HepG2 (cell line): ENCODE results near the gene ATP9A. TPM values are rescaled to one million over a fixed set of nuclear protein-coding genes. Genes with fewer than 3 reads are reported as not detected.

Source experiments
- FOXM1 ChIP-seq: sonication (generic); formaldehyde crosslinking; IDR thresholded peaks from 2 replicates; pipeline ENCODE4 v1.5.0; 2020; ENCODE audit warnings: missing genetic modification reagents
- KAT7 ChIP-seq: IDR thresholded peaks from 2 replicates; pipeline ENCODE4 v1.6.1; 2018; ENCODE audit warnings: borderline replicate concordance, missing compliant biosample characterization
- KDM2A ChIP-seq: sonication (generic); formaldehyde crosslinking; IDR thresholded peaks from 2 replicates; pipeline ENCODE4 v1.4.0; 2020; ENCODE audit warnings: low read depth, missing genetic modification reagents, borderline replicate concordance
- NFKBIZ ChIP-seq: IDR thresholded peaks from 2 replicates; pipeline ENCODE4 v1.6.1; 2018; ENCODE audit warnings: missing genetic modification reagents, missing compliant biosample characterization
- ONECUT2 ChIP-seq: sonication (generic); formaldehyde crosslinking; IDR thresholded peaks from 2 replicates; pipeline ENCODE4 v1.4.0; 2020; ENCODE audit warnings: missing genetic modification reagents
- PHB2 ChIP-seq: fragments of 450-650 bp; IDR thresholded peaks from 2 replicates; pipeline ENCODE4 v1.6.1; 2018; ENCODE audit not compliant: partially characterized antibody
- RBFOX2 ChIP-seq: fragments of 200-400 bp; formaldehyde crosslinking; IDR thresholded peaks from 2 replicates; pipeline ENCODE4 v1.6.1; 2017; ENCODE audit warnings: low read depth, mild to moderate bottlenecking, low read length
- SOX13 ChIP-seq, 3 experiments: fragments of 450-650 bp in 1 of 3; sonication (generic) in 1 of 3; formaldehyde crosslinking in 1 of 3; IDR thresholded peaks in 2 of 3; conservative IDR thresholded peaks in 1 of 3; 2 replicates each; pipeline versions ENCODE4 v1.5.0 to v1.6.1; 2016 to 2020; ENCODE audit warnings: antibody characterized with exemption in 1 of 3, mild to moderate bottlenecking in 1 of 3, missing compliant biosample characterization in 1 of 3, missing genetic modification reagents in 1 of 3, moderate library complexity in 1 of 3
- SRSF1 ChIP-seq: fragments of 200-400 bp; formaldehyde crosslinking; optimal IDR thresholded peaks from 2 replicates; pipeline ENCODE3; 2017; ENCODE audit warnings: mild to moderate bottlenecking, low read depth, low read length, moderate library complexity
- THRA ChIP-seq: sonication (generic); formaldehyde crosslinking; IDR thresholded peaks from 2 replicates; pipeline ENCODE4 v1.4.0; 2020; ENCODE audit warnings: missing genetic modification reagents, borderline replicate concordance
- ZBTB33 ChIP-seq: sonication (generic); formaldehyde crosslinking; IDR thresholded peaks from 2 replicates; pipeline ENCODE4 v1.4.0; 2020; ENCODE audit warnings: missing genetic modification reagents
- ZFP41 ChIP-seq: sonication (generic); formaldehyde crosslinking; IDR thresholded peaks from 2 replicates; pipeline ENCODE4 v1.4.0; 2020; ENCODE audit warnings: mild to moderate bottlenecking, missing genetic modification reagents, borderline replicate concordance
- ZFP90 ChIP-seq: sonication (generic); formaldehyde crosslinking; IDR thresholded peaks from 2 replicates; pipeline ENCODE4 v1.8.0; 2022; ENCODE audit warnings: missing genetic modification reagents, mild to moderate bottlenecking, inconsistent platforms, borderline replicate concordance
- ZNF12 ChIP-seq: sonication (generic); formaldehyde crosslinking; IDR thresholded peaks from 2 replicates; pipeline ENCODE4 v1.5.0; 2020; ENCODE audit warnings: missing genetic modification reagents
- ZNF121 ChIP-seq: sonication (generic); formaldehyde crosslinking; IDR thresholded peaks from 2 replicates; pipeline ENCODE4 v1.5.0; 2020; ENCODE audit warnings: mild to moderate bottlenecking, missing genetic modification reagents
- ZNF230 ChIP-seq: sonication (generic); formaldehyde crosslinking; IDR thresholded peaks from 2 replicates; pipeline ENCODE4 v1.4.0; 2020; ENCODE audit warnings: mild to moderate bottlenecking, missing genetic modification reagents
- ZNF382 ChIP-seq: sonication (generic); formaldehyde crosslinking; IDR thresholded peaks from 2 replicates; pipeline ENCODE4 v1.5.0; 2020; ENCODE audit warnings: missing genetic modification reagents, mild to moderate bottlenecking, borderline replicate concordance
- ZNF503 ChIP-seq: sonication (generic); formaldehyde crosslinking; IDR thresholded peaks from 2 replicates; pipeline ENCODE4 v1.4.0; 2020; ENCODE audit warnings: missing genetic modification reagents
- ZNF530 ChIP-seq: sonication (generic); formaldehyde crosslinking; IDR thresholded peaks from 2 replicates; pipeline ENCODE4 v1.5.0; 2020; ENCODE audit warnings: low read depth, mild to moderate bottlenecking, missing genetic modification reagents
- ZNF614 ChIP-seq: IDR thresholded peaks from 2 replicates; pipeline ENCODE4 v1.6.1; 2018; ENCODE audit warnings: missing biosample characterization, missing genetic modification reagents, inconsistent platforms, borderline replicate concordance
- ZNF644 ChIP-seq: IDR thresholded peaks from 2 replicates; pipeline ENCODE4 v1.6.1; 2016; ENCODE audit warnings: low read depth
- ZNF720 ChIP-seq: sonication (generic); formaldehyde crosslinking; IDR thresholded peaks from 2 replicates; pipeline ENCODE4 v1.4.0; 2020; ENCODE audit warnings: missing genetic modification reagents
- ZNF737 ChIP-seq: sonication (generic); formaldehyde crosslinking; IDR thresholded peaks from 2 replicates; pipeline ENCODE4 v1.5.0; 2020; ENCODE audit warnings: missing genetic modification reagents, mild to moderate bottlenecking, borderline replicate concordance
- polyA plus RNA-seq, 8 experiments: library from polyadenylated mRNA; depleted of rRNA in 3 of 8; stranded (reverse) in 7 of 8; unstranded in 1 of 8; fragments of >200 nt; fragmentation: Illumina TruSeq in 4 of 8; extraction: Trizol in 4 of 8; gene quantifications; 2 replicates each; pipeline versions ENCODE4 v1.2.1 to v1.2.3, GENCODE V29; 2011 to 2016; ENCODE audit warnings: low read depth in 4 of 8, missing spikeins in 1 of 8, mixed read lengths in 1 of 8; ENCODE audit not compliant: insufficient read depth in 1 of 8
- total RNA-seq, 5 experiments: library from RNA; depleted of rRNA; stranded (reverse); fragments of >200 nt; fragmentation: Illumina TruSeq; extraction: Trizol; gene quantifications; 2 replicates each; pipeline ENCODE4 v1.2.3, GENCODE V29; 2016; ENCODE audit warnings: low read depth in 1 of 5
- TF ChIP-seq, protein P1 (sequence below), 2 experiments: sonication (generic) in 1 of 2; formaldehyde crosslinking in 1 of 2; IDR thresholded peaks; 2 replicates each; pipeline versions ENCODE4 v1.4.0 to v1.6.1; 2018 to 2020; ENCODE audit warnings: missing genetic modification reagents in 2 of 2, borderline replicate concordance in 1 of 2, low read depth in 1 of 2, mild to moderate bottlenecking in 1 of 2, missing biosample characterization in 1 of 2

The ATP9A gene
- total and polyA plus RNA-seq, 2 of the 13 experiments (the other 11 are each of a cell fraction or from before 2014, with no cell fraction given): 11.8 to 18.5 TPM

- peak; percentile 76; the same call in 1 of the 2 replicates for TF ChIP-seq ZNF503 (CRISPR knock-in tag)
- TF ChIP-seq ONECUT2 (CRISPR knock-in tag): peak; percentile 88
- TF ChIP-seq NFKBIZ: no peak
- TF ChIP-seq FOXM1: no peak
- peak; percentile 87 for TF ChIP-seq ZNF614 (CRISPR knock-in tag)
- TF ChIP-seq ZNF530 (CRISPR knock-in tag): no peak
- TF ChIP-seq ZNF382 (CRISPR knock-in tag): no peak
- TF ChIP-seq SOX13 (IDR thresholded peaks at IDR 0.05): no peak
- TF ChIP-seq SOX13 (CRISPR knock-in tag; conservative IDR thresholded peaks at IDR 0.05 in 1 of 2, IDR thresholded peaks at IDR 0.05 in 1 of 2): peak in 1 of 2 experiments; percentile 89; a peak in 2 of 4 replicates
- no peak for TF ChIP-seq ZFP90
- TF ChIP-seq ZFP41 (CRISPR knock-in tag): no peak
- 0 out of 2 replicates have a peak, but pooled peaks have one; percentile 24 for TF ChIP-seq ZNF121 (CRISPR knock-in tag)
- TF ChIP-seq KDM2A: no peak
- 0 out of 2 replicates have a peak, but pooled peaks have one; percentile 25 for TF ChIP-seq ZBTB33
- no peak for TF ChIP-seq ZNF720 (CRISPR knock-in tag)
- peak; percentile 79; the same call in 1 of the 2 replicates for TF ChIP-seq ZNF644 (CRISPR knock-in tag)
- TF ChIP-seq ZNF230 (CRISPR knock-in tag): no peak; the same call in 1 of the 2 replicates
- peak; percentile 64; the same call in 1 of the 2 replicates for TF ChIP-seq ZNF12 (CRISPR knock-in tag)
- TF ChIP-seq SRSF1: no peak
- TF ChIP-seq, protein P1, sequence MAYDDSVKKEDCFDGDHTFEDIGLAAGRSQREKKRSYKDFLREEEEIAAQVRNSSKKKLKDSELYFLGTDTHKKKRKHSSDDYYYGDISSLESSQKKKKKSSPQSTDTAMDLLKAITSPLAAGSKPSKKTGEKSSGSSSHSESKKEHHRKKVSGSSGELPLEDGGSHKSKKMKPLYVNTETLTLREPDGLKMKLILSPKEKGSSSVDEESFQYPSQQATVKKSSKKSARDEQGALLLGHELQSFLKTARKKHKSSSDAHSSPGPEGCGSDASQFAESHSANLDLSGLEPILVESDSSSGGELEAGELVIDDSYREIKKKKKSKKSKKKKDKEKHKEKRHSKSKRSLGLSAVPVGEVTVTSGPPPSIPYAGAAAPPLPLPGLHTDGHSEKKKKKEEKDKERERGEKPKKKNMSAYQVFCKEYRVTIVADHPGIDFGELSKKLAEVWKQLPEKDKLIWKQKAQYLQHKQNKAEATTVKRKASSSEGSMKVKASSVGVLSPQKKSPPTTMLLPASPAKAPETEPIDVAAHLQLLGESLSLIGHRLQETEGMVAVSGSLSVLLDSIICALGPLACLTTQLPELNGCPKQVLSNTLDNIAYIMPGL (CRISPR knock-in tag; IDR thresholded peaks at IDR 0.05; ENCODE audit: borderline replicate concordance in 1 of 2, low read depth in 1 of 2): peak in 1 of 2 experiments; percentile 53; a peak in 2 of 4 replicates
- TF ChIP-seq ZNF737 (CRISPR knock-in tag): no peak
- TF ChIP-seq RBFOX2: no peak
- peak; percentile 78; the same call in 1 of the 2 replicates for TF ChIP-seq THRA (CRISPR knock-in tag)
- TF ChIP-seq KAT7 (CRISPR knock-in tag): no peak
- TF ChIP-seq PHB2: no peak
Measured at GRCh38 chr20:51811042-51811355, 42.8 kb upstream of the ATP9A start (continued).
